K562 (cell line): ENCODE measurements around the gene SMARCA4. TPM values are rescaled to one million over a fixed set of nuclear protein-coding genes. Genes with fewer than 3 reads are reported as not detected.

Experiments used
- PKNOX1 ChIP-seq: fragments of 450-650 bp; IDR thresholded peaks from 2 replicates; pipeline ENCODE4 v1.6.1; 2016
- POU5F1 ChIP-seq: fragments of 150-350 bp; IDR thresholded peaks from 2 replicates; pipeline ENCODE4 v1.6.1; 2014; ENCODE audit warnings: borderline replicate concordance, low read length, low read depth, mild to moderate bottlenecking; ENCODE audit not compliant: partially characterized antibody
- polyA plus RNA-seq, 8 experiments: library from polyadenylated mRNA; depleted of rRNA in 4 of 8; stranded (reverse) in 5 of 8; unstranded in 3 of 8; fragments of >200 nt; fragmentation: Nextera tagmentation in 2 of 8; fragmentation: Illumina TruSeq in 1 of 8; extraction: Ambion mirVana in 2 of 8; extraction: Trizol in 1 of 8; gene quantifications; 2 replicates each; pipeline versions ENCODE4 v1.2.1 to v1.2.3, GENCODE V29; 2011 to 2014; ENCODE audit warnings: inconsistent platforms in 1 of 8, missing spikeins in 1 of 8
- total RNA-seq, 7 experiments: library from RNA; depleted of rRNA in 6 of 7; stranded (reverse); fragments of >200 nt in 6 of 7; fragmentation: Illumina TruSeq in 2 of 7; extraction: Trizol in 2 of 7; gene quantifications; 2 replicates each; pipeline versions ENCODE4 v1.2.1 to v1.2.3, GENCODE V29; 2011 to 2021; ENCODE audit warnings: low replicate concordance in 1 of 7
- TF ChIP-seq, protein P1 (sequence below), 3 experiments: fragments of 200-800 bp in 1 of 3; sonication (Bioruptor generic) in 1 of 3; sonication (generic) in 1 of 3; formaldehyde crosslinking in 1 of 3; IDR thresholded peaks; 2 replicates each; pipeline versions ENCODE4 v1.6.1 to v1.8.0; 2016 to 2022; ENCODE audit warnings: mild to moderate bottlenecking in 2 of 3, missing compliant biosample characterization in 2 of 3, missing genetic modification characterization in 2 of 3, missing genetic modification reagents in 1 of 3
- TF ChIP-seq, protein P2 (sequence below): fragments of 250-450 bp; sonication (Bioruptor Pico); IDR thresholded peaks from 2 replicates; pipeline ENCODE4 v1.8.0; 2021; ENCODE audit warnings: mild to moderate bottlenecking, moderate library complexity

SMARCA4 gene
- total and polyA plus RNA-seq, 9 of the 15 experiments (the other 6 are each of a cell fraction or from before 2014, with no cell fraction given), result 19.3 to 207 (median 52.1) TPM

DNA sequence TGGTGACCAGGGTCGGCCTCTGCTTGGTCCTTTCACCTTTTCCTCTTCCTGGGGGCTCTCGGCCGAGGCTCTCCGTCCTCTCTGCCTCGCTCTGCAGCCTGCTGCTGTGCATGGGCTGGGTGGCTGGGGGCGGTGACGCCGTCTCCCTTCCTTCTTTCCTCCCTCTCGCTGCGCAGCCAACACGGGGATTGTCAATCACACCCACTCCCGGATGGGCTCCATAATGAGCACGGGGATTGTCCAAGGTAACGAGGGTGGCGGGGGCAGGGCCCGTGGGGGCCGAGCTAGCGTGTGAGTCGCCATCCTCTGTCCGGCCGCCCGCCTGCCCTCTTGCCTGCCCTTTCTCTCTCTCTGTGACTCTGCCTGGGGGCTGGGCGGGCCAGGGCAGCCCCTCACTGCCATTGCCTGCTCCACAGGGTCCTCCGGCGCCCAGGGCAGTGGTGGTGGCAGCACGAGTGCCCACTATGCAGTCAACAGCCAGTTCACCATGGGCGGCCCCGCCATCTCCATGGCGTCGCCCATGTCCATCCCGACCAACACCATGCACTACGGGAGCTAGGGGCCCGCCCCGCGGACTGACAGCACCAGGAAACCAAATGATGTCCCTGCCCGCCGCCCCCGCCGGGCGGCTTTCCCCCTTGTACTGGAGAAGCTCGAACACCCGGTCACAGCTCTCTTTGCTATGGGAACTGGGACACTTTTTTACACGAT lies 39.5 kb upstream of the SMARCA4 start (continued):
- TF ChIP-seq, protein P1, sequence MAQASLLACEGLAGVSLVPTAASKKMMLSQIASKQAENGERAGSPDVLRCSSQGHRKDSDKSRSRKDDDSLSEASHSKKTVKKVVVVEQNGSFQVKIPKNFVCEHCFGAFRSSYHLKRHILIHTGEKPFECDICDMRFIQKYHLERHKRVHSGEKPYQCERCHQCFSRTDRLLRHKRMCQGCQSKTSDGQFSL (CRISPR knock-in tag; IDR thresholded peaks at IDR 0.05), result no peak
- TF ChIP-seq, protein P1 (tag; IDR thresholded peaks at IDR 0.05), result no peak
- TF ChIP-seq POU5F1 (no peak), PKNOX1 (peak; percentile 10; the same call in 1 of the 2 replicates)
- TF ChIP-seq, protein P2, sequence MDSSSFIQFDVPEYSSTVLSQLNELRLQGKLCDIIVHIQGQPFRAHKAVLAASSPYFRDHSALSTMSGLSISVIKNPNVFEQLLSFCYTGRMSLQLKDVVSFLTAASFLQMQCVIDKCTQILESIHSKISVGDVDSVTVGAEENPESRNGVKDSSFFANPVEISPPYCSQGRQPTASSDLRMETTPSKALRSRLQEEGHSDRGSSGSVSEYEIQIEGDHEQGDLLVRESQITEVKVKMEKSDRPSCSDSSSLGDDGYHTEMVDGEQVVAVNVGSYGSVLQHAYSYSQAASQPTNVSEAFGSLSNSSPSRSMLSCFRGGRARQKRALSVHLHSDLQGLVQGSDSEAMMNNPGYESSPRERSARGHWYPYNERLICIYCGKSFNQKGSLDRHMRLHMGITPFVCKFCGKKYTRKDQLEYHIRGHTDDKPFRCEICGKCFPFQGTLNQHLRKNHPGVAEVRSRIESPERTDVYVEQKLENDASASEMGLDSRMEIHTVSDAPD, result no peak
